ENCODE data around the gene STPG3. TPM values are rescaled to one million over a fixed set of nuclear protein-coding genes. Genes with fewer than 3 reads are reported as not detected.

STPG3 gene
- total RNA-seq, 1 donor = not detected

- TF ChIP-seq CTCF (IDR thresholded peaks at IDR 0.05; ENCODE audit: insufficient read depth, low read depth, low read length) = no peak
- H3K4me3 ChIP-seq (ENCODE audit: low read depth, low read length) = no peak overlapping the region
- DNase-seq (ENCODE audit: low read depth) = no peak
Observed at GRCh38 chr9:137264067-137264466, 13.0 kb downstream of the STPG3 start.

GRCh38 chr9:137265496-137266161 is 14.5 kb downstream of the STPG3 start:
- no peak overlapping the region for H3K4me3 ChIP-seq (ENCODE audit: low read depth, low read length)
- no peak for DNase-seq (ENCODE audit: low read depth)
- TF ChIP-seq CTCF (IDR thresholded peaks at IDR 0.05; ENCODE audit: insufficient read depth, low read depth, low read length) = no peak

DNA sequence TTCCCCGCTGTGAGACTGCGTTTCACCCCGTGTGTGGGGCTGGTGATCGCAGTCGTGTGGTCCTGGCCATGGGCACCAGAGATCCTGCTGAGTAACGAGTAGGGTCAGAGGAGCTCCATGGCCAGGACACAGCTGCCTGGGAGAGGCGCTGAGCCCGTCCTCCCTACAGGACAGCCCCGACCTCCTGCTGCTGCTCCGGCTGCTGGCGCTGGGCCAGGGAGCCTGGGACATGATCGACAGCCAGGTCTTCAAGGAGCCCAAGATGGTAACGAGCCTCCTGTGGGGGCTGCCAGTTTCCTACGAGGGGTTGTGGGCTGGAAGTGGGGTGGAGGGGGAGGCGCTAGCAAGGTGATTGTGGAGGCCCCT is 15.1 kb downstream of the STPG3 start:
- no peak for TF ChIP-seq CTCF (IDR thresholded peaks at IDR 0.05; ENCODE audit: insufficient read depth, low read depth, low read length)
- H3K4me3 ChIP-seq (ENCODE audit: low read depth, low read length) = no peak overlapping the region
- DNase-seq (ENCODE audit: low read depth) = no peak

- H3K4me3 ChIP-seq (ENCODE audit: low read depth, low read length) = no peak overlapping the region
- no peak for TF ChIP-seq CTCF (IDR thresholded peaks at IDR 0.05; ENCODE audit: insufficient read depth, low read depth, low read length)
- no peak for DNase-seq (ENCODE audit: low read depth)
Observed at GRCh38 chr9:137266585-137267453, 15.7 kb downstream of the STPG3 start.

DNA sequence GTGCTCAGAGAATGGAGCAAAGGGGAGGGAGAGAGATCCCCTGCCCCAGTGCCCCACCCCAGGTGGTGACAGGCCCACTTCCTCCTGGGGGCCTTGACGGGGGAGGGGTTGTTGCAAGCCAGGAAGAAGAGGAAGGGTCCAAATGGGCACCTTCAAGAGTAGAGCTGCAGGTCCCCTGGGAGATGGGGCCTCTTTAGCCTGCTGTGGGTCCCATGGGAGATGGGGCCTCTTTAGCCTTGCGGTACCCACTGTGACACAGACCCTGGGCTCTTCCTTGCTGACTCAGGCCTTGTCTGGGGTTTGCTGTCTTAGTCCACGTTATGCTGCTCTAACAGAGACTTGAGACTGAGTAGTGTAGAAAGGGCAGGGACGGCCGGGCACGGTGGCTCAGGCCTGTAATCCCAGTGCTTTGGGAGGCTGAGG is 16.9 kb downstream of the STPG3 start:
- no peak overlapping the region for H3K4me3 ChIP-seq (ENCODE audit: low read depth, low read length)
- TF ChIP-seq CTCF (IDR thresholded peaks at IDR 0.05; ENCODE audit: insufficient read depth, low read depth, low read length) = no peak
- DNase-seq (ENCODE audit: low read depth) = peak; percentile 29

GRCh38 chr9:137268538-137269201 is 17.6 kb downstream of the STPG3 start:
- H3K4me3 ChIP-seq (ENCODE audit: low read depth, low read length) = no peak overlapping the region
- TF ChIP-seq CTCF (IDR thresholded peaks at IDR 0.05; ENCODE audit: insufficient read depth, low read depth, low read length) = no peak
- peak; percentile 81 for DNase-seq (ENCODE audit: low read depth)
